ENCODE measurements around the gene TRIM34.
"Not testable (repeated sequence)": the region's sequence is repeated elsewhere in the genome, so short reads cannot be mapped to it uniquely, and the experiment has no call there.

- not testable (repeated sequence) for TF ChIP-seq CTCF (optimal IDR thresholded peaks at IDR 0.05 in 1 of 3, IDR thresholded peaks at IDR 0.05 in 1 of 3, conservative IDR thresholded peaks at IDR 0.05 in 1 of 3; ENCODE audit: extremely low read depth in 1 of 3, insufficient read depth in 2 of 3, low read length in 3 of 3); EZH2 (IDR thresholded peaks at IDR 0.05; ENCODE audit: low read length)
Observed at GRCh38 chr11:5683620-5684019, 58.8 kb downstream of the TRIM34 start.

Measured in keratinocyte (primary cell).